AG04449 (cell line): ENCODE data around the gene RAD23B.

Experiments used
- CTCF ChIA-PET: fragments of 350-600 bp; formaldehyde crosslinking; extraction: SDS; loops from one replicate; lab custom pipeline; 2021; ENCODE audit warnings: antibody characterized with exemption; lab: Yijun Ruan, JAX
- POLR2A ChIA-PET: fragments of 400-600, 350-600 bp; formaldehyde crosslinking; extraction: SDS; loops from one replicate; lab custom pipeline; 2020; ENCODE audit warnings: antibody characterized with exemption, inconsistent platforms; lab: Yijun Ruan, JAX
- DNase-seq: peaks from one replicate; pipeline ENCODE4 v3.0.0-alpha.2; 2010; ENCODE audit warnings: low read depth, low spot score
- H3K4me3 ChIP-seq: 2 replicates; pipeline ENCODE4 v1.5.1; 2011; ENCODE audit warnings: low read depth, mild to moderate bottlenecking, control low read depth, low read length
- TF ChIP-seq, protein P1 (sequence below): IDR thresholded peaks from one replicate; pipeline ENCODE4 v1.5.1; 2011; ENCODE audit warnings: mild to moderate bottlenecking, moderate library complexity, low read length, control low read depth, inconsistent platforms; ENCODE audit not compliant: insufficient read depth; ENCODE audit errors: missing control alignments

The RAD23B gene

DNA sequence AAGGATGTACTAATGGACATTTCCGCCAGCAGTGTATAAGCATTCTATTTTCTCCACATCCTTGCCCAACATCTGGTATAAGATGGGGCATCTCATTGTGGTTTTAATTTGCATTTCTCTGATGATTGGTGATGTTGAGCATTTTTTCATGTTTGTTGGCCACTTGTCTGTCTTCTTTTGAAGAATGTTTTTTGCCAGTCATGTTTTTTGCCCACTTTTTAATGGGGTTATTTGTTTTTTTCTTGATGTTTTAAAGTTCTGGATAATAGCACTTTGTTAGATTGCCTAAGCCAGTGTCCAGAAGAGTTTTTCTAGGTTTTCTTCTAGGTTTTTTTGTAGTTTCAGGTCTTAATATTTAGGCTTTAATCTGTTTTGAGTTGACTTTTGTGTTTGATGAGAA lies 31.7 kb downstream of the RAD23B start:
- CTCF ChIA-PET: no interaction called here
- POLR2A ChIA-PET: no interaction called here
- DNase-seq: no peak
- TF ChIP-seq, protein P1, sequence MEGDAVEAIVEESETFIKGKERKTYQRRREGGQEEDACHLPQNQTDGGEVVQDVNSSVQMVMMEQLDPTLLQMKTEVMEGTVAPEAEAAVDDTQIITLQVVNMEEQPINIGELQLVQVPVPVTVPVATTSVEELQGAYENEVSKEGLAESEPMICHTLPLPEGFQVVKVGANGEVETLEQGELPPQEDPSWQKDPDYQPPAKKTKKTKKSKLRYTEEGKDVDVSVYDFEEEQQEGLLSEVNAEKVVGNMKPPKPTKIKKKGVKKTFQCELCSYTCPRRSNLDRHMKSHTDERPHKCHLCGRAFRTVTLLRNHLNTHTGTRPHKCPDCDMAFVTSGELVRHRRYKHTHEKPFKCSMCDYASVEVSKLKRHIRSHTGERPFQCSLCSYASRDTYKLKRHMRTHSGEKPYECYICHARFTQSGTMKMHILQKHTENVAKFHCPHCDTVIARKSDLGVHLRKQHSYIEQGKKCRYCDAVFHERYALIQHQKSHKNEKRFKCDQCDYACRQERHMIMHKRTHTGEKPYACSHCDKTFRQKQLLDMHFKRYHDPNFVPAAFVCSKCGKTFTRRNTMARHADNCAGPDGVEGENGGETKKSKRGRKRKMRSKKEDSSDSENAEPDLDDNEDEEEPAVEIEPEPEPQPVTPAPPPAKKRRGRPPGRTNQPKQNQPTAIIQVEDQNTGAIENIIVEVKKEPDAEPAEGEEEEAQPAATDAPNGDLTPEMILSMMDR: no peak
- no peak overlapping the region for H3K4me3 ChIP-seq

DNA sequence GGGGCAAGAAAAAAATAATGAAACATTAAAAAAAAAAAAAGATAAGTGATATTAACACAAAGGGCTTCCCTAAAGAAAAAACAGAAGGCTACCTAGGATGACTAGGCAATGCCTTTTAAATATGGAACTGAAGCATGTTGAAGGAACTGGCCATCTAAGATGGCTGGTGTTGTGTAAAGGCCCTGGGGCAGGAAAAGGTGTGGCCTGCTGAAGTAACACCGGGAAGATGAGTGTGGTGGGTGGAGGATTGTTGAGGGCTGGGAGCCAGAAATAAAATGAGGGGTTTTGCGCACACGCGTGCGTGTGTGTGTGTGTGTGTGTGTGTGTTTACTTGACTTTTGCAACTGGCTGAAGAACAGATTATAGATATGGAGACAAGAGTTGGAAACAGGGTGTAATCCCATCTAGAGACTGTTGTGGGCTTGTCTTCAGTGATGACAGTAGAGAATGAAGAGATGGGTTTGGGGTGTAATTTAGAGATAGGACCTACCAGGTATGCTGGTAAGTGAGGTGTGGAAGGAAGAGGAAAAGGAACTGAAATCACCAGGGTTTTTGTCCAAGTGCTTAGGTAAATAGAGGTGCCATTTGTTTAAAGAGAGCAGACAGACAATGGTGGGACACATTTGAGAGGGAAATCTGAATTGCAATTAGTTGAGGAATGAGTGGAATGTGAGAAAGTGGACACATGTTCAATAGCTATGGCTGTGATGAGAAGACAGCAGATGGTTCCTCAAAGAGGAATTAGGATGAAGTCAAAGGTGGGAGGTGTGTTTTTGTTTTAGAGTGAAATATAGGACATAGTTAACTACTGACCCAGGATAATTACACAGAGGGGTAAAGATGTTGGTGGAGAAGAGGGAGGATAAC lies 33.9 kb downstream of the RAD23B start:
- TF ChIP-seq, protein P1: no peak
- no peak overlapping the region for H3K4me3 ChIP-seq
- DNase-seq: no peak
- ChIA-PET CTCF (interaction anchor here (1.2 kb wide), 2 partner anchors 13 to 25 kb away, joined by 3 read pairs; no protein-coding TSS in a partner anchor), POLR2A (no interaction called here)

- TF ChIP-seq, protein P1: no peak
- CTCF ChIA-PET: interaction anchor here (1.0 to 4.8 kb wide), 2 partner anchors 13 to 19 kb away, joined by 3 to 26 read pairs; no protein-coding TSS in a partner anchor
- DNase-seq: no peak
- no peak overlapping the region for H3K4me3 ChIP-seq
- POLR2A ChIA-PET: no interaction called here
These were observed 39.6 kb downstream of the RAD23B start for GRCh38 chr9:107322643-107323042.

GRCh38 chr9:107323836-107324585 lies 40.9 kb downstream of the RAD23B start:
- DNase-seq: no peak
- TF ChIP-seq, protein P1: no peak
- ChIA-PET CTCF (interaction anchor here (4.8 kb wide), 1 partner anchor 17 kb away, joined by 26 read pairs; no protein-coding TSS in a partner anchor), POLR2A (no interaction called here)
- no peak overlapping the region for H3K4me3 ChIP-seq

DNA sequence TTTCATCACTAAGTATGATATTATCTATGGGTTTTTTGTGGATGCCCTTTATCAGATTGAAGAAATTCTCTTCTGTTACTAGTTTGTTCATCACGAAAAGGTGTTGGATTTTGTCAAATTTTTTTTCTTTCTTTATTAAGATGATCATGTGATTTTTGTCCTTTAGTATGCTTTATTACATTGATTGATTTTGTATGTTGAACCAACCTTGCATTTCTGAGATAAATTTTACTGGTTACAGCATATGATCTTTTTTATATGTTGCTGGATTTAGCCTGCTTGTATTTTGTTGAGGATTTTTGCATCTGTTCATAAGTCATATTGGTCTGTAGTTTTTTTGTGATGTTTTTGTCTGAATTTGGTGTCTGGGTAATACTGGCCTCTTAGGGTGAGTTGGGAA lies 42.8 kb downstream of the RAD23B start:
- TF ChIP-seq, protein P1: no peak
- no peak for DNase-seq
- no peak overlapping the region for H3K4me3 ChIP-seq
- CTCF ChIA-PET: no interaction called here
- POLR2A ChIA-PET: no interaction called here

- no peak overlapping the region for H3K4me3 ChIP-seq
- DNase-seq: no peak
- TF ChIP-seq, protein P1: no peak
- ChIA-PET POLR2A (no interaction called here), CTCF (interaction anchor here (0.6 to 4.5 kb wide), 3 partner anchors 10 to 170 kb away, joined by 3 to 47 read pairs (median 6); no protein-coding TSS in a partner anchor)
These were observed 45.4 kb downstream of the RAD23B start for GRCh38 chr9:107328510-107328909.
